NCI-H748 treated with DMSO at 0.1 percent for 48 hours (cell line): ENCODE measurements around the gene SNTG2.
"Not testable (repeated sequence)": the region's sequence is repeated elsewhere in the genome, so short reads cannot be mapped to it uniquely, and the experiment has no call there.

ENCODE experiments used
- DNase-seq: peaks from one replicate; lab custom pipeline; 2025; lab: John Stamatoyannopoulos, UW

SNTG2 gene

DNA sequence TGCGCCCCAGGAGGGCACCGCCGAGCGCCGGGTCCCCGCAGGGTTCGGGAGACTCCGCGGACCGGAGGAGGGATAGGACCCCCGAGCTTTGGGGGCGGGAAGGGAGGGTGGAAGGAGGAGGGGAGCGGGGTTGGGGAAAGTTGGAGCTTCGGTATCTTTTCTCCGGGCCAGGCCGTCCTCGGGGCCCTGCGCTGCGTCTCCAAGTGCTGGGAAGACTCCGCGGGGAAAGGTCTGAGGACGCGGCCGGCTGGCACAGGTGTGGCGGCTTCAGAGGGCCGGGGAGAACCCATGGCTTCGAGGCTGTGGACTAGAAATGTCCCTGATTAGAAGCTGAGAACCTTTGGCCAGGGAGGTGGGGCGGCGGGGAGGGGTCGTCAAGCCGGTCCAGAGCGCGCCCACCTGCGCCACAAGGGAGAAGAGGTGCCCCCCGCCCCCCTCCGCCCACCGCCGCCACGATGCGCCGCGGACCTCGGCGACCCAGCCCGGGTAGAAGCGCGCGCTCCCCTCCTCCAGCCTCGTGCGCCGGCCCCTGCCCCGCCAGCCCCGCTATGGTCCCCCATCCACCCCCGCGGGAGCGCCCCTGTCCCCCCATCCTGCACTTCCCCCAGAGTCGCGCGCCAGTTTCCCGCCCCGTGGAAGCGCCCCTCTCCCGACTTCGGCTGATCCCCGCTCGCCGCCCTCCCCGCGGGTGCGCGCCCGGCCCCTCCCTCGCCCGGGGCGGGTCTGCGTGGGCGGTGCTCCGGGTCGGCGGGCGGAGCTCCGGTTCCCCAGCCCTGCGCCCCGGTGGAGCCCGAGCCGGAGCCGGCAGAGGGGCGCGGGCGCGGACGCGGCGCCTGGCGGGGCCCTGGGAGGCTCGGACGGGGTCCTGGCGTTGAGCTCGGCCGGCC, at the start of gene SNTG2:
Gene SNTG2, plus strand, starts transcription at position 770 of the 887 bp plus-strand sequence. CDS start 148 bp downstream, outside the sequence.
- peak; percentile 17 for DNase-seq

DNA sequence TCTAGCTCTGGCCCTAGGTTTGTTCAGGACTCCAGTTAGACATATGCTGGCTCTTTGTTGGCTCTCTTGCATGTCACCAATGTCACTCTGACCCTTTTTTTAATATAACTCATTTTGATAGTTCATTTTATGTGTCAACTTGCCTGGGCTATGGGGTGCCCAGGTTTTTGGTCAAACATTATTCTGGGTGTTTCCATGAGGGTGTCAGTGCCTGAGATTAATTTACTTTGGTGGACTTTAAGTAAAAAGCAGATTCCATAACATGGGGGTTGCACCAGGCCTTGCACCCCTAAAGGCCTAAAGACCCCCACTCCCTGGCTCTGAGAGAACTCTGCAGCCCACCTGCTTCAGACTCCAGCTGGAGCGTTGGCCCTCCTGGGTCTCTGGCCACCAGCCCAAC, 48.1 kb upstream of the SNTG2 start:
- DNase-seq = no peak

DNA sequence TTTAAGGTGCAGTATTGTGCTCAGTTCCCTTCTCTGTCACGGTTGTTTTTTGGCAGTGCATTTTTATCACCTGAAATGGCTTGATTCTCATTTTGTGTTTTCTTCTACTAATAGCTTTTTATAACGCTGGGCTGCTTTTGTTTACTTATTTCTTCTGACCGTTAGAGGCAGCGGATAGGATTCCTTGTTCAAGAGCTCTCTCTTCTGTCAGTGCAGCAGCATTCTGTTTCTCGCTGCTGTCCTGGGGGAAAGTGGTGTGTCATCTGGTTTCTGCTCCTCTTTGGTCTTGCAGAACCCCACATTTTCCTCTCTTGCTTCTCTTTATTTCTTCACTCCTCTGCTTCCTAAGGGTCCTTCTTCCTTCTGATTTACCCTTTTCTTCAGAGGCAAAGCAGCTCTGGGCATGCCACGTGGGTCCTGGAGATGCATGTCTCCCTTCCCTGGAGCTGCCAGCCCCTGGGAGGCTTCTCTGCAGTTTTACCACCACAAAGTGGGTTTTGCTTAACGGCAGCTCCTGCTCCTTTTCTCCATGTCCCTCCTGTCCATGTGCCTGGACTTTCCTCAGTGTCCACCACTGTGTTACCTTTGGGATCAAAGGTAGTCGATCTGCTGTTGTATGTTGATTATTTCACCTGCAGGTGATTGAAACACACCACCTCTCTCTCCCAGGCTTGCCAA, 47.3 kb upstream of the SNTG2 start:
- no peak for DNase-seq

DNA sequence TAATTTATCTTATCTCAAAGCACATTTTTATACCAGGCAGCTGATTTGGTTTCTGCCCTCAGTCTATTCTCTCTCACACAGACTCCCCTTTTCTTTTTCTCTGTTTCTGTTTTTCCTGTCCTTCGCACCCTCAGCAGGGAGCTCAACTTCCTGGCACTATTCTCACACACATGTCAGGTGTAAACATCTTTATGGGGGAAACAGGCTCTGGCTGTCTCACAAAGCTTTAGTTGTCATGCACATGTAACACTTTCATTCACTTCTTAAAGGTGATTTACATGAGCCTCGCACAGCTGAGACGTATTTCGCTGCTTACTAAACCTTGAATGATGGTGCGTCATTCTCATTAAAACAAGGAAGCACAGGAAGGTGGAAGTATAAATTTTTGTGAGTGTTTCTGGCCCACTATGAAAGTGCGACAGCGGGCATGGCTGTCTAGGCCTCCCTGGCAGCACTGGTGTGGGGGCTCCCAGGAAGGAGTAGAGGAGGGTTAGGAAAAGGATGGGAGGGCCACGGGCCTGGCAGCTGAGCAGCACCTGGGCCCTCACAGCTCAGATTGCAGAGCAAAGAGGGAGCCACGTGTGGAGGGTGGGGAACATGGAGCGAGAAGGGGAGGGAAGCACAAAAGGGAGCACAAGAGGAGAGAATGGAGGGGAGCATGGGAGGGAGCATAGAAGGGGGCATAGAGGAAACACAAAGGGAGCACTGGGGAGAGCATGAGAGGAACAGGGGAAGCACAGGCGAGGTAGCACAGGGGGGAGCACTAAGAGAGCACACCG, 46.2 kb upstream of the SNTG2 start:
- no peak for DNase-seq

DNA sequence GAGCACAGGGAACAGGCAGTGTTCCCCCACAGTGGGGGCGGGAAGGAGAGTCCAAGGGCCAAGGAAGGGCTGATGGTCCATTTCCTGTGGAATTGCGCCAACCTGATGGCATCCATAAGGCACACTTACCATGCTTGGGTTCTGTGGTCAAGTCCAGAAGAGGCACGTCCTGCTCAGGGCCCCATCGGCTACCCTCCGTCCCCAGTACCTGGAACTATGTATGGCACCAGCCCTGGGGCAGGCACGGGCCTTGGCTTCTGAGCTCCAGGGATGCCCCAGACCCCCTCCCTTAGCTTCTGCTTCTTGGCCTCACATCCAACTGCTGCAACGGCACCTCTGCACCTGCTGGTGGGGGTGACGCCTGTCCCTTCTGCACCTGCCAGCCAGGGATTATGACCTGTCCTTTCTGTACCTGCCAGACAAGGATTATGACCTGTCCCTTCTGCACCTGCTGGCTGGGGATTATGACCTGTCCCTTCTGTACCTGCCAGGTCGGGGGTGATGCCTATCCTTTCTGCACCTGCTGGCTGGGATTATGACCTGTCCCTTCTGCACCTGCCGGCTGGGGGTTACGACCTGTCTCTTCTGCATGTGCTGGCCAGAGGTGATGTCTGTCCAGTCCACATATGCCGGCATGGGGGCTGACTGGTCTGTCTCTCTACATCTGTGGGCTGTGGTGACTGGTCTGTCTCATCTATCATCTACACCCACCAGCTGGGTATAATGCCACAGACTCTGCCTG, 45.4 kb upstream of the SNTG2 start:
- no peak for DNase-seq

DNA sequence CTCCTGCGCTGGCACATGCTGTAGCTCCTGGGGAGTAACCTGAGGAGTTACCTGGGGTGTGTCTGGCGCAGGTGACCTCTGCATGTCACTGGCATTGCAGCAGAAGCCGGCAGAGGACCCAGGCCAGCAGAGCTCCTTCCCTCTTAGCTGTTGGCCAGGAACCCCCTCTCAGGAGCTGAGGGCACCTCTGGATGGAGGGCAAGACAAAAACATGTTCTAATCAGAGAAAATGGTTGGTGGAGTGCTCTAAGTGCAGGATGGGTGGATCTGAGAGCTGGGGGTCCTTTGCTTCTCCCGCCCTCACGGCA, 44.9 kb upstream of the SNTG2 start:
- DNase-seq = no peak

DNA sequence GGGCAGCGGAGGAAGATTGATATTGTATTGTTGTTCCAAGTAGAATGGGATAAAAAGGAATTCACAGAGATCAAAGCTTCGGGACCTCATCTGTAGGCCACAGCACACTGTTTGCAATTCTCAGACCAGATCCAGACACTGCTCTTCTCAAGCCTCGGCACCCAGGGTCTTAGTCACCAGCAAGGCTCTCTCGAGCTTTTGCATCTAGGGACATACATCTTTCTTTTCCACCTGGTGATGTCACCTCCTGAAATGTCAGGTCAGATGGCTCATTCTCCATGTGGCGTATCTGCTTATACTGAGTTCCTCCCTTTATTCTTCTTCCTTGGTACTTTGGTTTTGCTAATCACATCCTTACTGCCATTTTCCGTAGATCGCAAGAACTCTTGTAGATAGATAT, 42.9 kb upstream of the SNTG2 start:
- no peak for DNase-seq

DNA sequence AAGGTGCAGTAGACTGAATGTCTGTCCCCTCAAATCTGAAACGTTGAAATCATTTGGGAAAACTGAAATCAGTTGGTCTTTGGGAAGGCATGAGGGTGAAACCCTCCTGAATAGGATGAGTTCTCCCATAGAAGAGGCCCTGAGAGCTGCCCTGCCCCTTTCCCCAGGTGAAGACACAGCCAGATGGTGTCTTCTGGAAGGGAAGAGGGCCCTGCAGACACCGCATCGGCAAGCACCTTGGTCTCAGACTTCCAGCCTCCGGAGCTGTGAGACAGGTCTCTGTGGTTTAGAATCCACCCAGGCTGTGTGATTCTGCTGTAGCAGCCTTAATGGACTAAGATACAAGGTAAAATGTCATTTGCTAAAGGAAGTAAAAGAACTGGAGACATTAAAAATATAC, 42.1 kb upstream of the SNTG2 start:
- DNase-seq = no peak

- DNase-seq = not testable (repeated sequence)
Observed at GRCh38 chr2:909764-910379, 40.8 kb upstream of the SNTG2 start.

DNA sequence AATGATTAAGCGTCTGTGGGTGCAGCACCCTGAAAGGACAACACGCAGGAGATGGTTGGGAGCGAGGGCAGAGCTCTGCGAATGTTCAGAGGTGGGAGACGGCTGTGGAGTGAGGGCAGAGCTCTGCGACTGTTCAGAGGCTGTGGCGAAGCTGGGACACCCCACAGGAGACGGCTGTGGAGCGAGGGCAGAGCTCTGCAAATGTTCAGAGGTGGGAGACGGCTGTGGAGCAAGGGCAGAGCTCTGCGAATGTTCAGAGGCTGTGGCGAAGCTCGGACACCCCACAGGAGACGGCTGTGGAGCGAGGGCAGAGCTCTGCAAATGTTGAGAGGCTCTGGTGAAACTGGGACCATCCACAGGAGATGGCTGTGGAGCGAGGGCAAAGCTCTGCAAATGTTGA, 40.0 kb upstream of the SNTG2 start:
- DNase-seq = no peak

DNA sequence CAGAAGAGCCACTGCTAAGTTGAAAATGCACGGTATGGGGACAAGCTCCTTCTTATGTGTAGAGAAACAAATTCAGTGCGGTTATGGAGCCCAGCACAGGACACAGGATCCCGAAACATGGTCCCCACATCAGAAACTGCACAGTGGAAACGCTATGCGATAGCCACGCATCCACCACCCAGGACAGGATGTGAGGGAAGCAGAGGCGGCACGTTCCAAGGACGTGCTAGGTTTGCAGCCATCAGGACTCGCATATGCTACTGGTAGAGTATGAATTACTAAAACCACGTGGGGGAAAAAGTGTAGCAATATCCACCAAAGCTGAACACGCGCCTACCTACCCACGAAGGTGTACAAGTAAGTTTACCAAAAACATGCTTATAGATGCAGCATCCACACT, 34.7 kb upstream of the SNTG2 start:
- DNase-seq = no peak

- no peak for DNase-seq
Observed at GRCh38 chr2:916935-917334, 33.7 kb upstream of the SNTG2 start.

DNA sequence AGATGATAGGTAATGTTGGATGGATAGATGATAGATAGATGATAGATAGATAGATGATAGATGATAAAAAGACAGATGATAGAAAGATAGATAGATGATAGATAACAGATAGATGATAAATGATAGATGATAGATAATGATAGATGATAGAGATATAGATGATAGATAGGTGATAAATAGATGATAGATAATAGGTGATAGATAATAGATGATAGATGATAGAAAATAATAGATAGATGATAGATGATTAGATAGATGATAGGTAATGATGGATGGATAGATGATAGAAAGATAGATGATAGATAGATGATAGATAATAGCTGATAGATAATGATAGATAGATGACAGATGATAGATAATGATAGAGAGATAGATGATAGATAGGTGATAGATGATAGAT, 31.0 kb upstream of the SNTG2 start:
- no peak for DNase-seq

- DNase-seq = no peak
Observed at GRCh38 chr2:920573-920972, 30.1 kb upstream of the SNTG2 start.

GRCh38 chr2:920999-921398, 29.6 kb upstream of the SNTG2 start:
- no peak for DNase-seq

- no peak for DNase-seq
Observed at GRCh38 chr2:922185-922584, 28.5 kb upstream of the SNTG2 start.

DNA sequence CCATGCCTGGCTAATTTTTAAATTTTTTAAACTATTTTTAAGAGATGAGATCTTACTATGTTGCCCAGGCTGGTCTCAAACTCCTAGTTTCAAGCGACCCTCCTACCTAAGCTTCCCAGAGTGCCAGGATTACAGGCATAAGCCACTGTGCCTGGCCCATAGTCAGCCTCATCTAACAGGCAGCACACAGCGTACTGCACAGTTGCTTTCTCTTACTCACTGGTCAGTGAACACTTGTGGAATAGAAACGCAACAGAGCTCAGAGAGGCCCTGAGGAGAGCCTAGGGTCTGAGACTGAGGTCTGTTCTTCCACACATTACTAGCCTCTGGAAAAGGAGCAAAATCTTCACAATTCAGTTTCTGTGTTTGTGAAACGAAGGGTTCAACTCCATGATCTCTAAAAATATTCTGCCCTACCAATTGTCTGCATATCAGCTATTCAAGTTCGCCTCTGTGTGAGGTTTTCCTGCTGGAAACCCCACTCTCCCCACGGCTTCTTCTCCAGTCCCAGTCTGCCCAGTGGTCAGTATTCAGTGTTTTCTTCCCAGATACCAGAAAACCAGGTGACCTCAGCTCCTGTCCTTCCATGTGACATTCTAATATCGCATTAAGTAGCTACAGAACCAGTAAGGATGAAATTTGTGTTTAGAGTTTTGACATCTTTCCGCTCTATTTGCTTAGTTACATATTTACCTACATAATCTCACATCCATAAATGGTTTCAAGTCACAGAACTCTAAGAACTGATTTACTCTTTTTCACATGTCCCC, 26.6 kb upstream of the SNTG2 start:
- no peak for DNase-seq

DNA sequence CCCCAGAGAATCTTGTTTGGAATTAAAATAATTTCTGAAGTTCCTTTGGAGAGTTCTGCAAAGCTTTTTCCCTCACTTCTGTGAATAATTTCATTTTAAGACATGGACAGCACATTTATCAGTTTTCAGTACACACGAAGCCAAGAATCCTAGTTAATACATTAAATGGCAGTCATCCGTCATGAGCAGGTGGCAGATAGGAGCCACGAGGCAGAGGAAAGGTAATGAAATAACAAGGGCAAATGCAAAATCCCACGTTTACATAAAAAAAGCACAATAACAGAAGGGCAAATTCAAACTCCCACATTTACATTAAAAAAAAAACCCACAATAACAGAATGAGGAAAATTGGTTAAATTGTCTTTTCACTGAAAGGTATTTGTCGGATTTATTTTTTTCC, 25.9 kb upstream of the SNTG2 start:
- DNase-seq = no peak

GRCh38 chr2:925309-925708, 25.3 kb upstream of the SNTG2 start:
- DNase-seq = no peak

DNA sequence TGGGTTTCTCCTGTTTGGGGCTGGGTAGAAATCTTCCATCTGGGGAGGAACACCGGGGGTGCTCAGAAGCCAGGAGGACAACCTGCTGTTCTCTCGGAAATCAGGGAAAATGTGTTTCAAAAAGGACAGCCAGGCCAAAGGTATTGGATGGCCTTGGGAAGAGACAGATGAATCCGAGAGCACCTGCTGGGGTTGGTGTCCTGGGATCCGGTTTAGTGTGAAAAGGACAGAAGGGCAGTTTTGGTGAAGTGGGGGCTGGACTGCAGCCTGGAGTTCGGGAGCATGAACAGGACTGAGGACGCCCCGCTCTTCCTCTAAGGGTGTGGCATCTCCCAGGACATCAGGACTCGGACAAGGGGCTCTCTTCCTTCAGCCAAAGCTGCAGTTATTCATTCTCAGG, 24.9 kb upstream of the SNTG2 start:
- no peak for DNase-seq

GRCh38 chr2:926259-926793, 24.3 kb upstream of the SNTG2 start:
- DNase-seq = no peak
